ENCODE measurements around the gene EHD3. TPM values are rescaled to one million over a fixed set of nuclear protein-coding genes. Genes with fewer than 3 reads are reported as not detected.

Gene EHD3
- total and polyA plus RNA-seq, 2 of the 4 experiments (the other 2 are of a cell fraction), result 29.1 to 39.8 TPM

GRCh38 chr2:31296641-31297287, 62.8 kb downstream of the EHD3 start:
- Histone ChIP-seq H3K36me3 (ENCODE audit: control insufficient read depth, insufficient read depth, low read length) (no peaks in the 10 kb centered on the region), H2BK5ac (ENCODE audit: low read depth, low read length, poor library complexity, severe bottlenecking) (no peak overlapping the region), H4K91ac (ENCODE audit: insufficient read depth, low read depth, low read length) (0 out of 2 replicates have a peak overlapping the region, but pooled peaks have one; percentile 4), H2AK5ac (ENCODE audit: low read depth, low read length) (0 out of 2 replicates have a peak overlapping the region, but pooled peaks have one; percentile 0), H3K14ac (replicated peaks; ENCODE audit: low read depth, low read length) (0 out of 2 replicates have a peak overlapping the region, but pooled peaks have one; percentile 27), H3K4me2 (ENCODE audit: low read depth, low read length) (peak overlapping the region; percentile 33; the same call in 1 of the 2 replicates), H3K9me3 (ENCODE audit: control insufficient read depth, insufficient read depth, low read length) (no peaks in the 10 kb centered on the region), H4K8ac (ENCODE audit: low read depth in 2 of 2, low read length in 2 of 2) (peak overlapping the region in 1 of 2 experiments; percentile 1; a peak in 1 of 4 replicates), H3K9ac (ENCODE audit: low read depth, low read length) (no peak overlapping the region), H3K4ac (ENCODE audit: low read depth, low read length) (peak overlapping the region; percentile 5; the same call in 1 of the 2 replicates), H3K4me3 (ENCODE audit: insufficient read depth, low read depth, low read length) (no peak overlapping the region), H2BK120ac (ENCODE audit: low read depth, low read length) (peak overlapping the region; percentile 9), H3K27ac (ENCODE audit: insufficient read depth, low read length) (no peak overlapping the region), H3K4me1 (ENCODE audit: control insufficient read depth, insufficient read depth, low read length) (peaks cover 18% of the 10 kb centered on the region), H3K79me1 (ENCODE audit: low read depth in 1 of 2, low read length in 2 of 2) (no peaks in the 10 kb centered on the region), H3K27me3 (ENCODE audit: control insufficient read depth, insufficient read depth, low read length) (no peaks in the 10 kb centered on the region), H2AFZ (replicated peaks; ENCODE audit: low read length, poor library complexity) (peak overlapping the region; percentile 12), H2AK9ac (replicated peaks; ENCODE audit: low read depth, low read length, poor library complexity) (no peak overlapping the region), H3K56ac (ENCODE audit: extremely low read depth, insufficient read depth, low read length) (no peak overlapping the region), H3K23ac (ENCODE audit: low read depth, low read length) (peak overlapping the region; percentile 1; the same call in 1 of the 2 replicates), H4K20me1 (ENCODE audit: insufficient read depth, low read length) (no peaks in the 10 kb centered on the region), H3K18ac (ENCODE audit: low read depth, low read length) (peak overlapping the region; percentile 1; the same call in 1 of the 2 replicates), H2BK15ac (ENCODE audit: low read depth, low read length) (no peak overlapping the region), H3K9me1 (ENCODE audit: insufficient read depth, low read length) (0 out of 2 replicates have a peak, but pooled peaks cover 2% of the 10 kb centered on the region), H2BK20ac (ENCODE audit: low read depth, low read length) (peak overlapping the region; percentile 32; the same call in 1 of the 2 replicates), H4K5ac (ENCODE audit: low read depth, low read length) (no peak overlapping the region)
- dilution Hi-C loops (cut with HindIII; ENCODE audit: low sequenced_read_pairs, unreplicated experiment), result no loop called here
- in situ Hi-C loops (cut with MboI; ENCODE audit: low sequenced_read_pairs), result no loop called here
- BruUV-seq (replicated peaks), result no TSS peak
- ATAC-seq (ENCODE audit: low read depth), result peak; percentile 41
- 40% methylated on average over 2 of the region's 8 CpGs; no CpG with 5 or more reads in 1 of the 2 experiments for WGBS, 2 experiments (ENCODE audit: extremely low coverage in 2 of 2, insufficient read length in 1 of 2)
- peak; percentile 48 for DNase-seq
- TF ChIP-seq RCOR1 (IDR thresholded peaks at IDR 0.05; ENCODE audit: insufficient replicate concordance, low read length), result no peak
- no peak for TF ChIP-seq POLR2A (IDR thresholded peaks at IDR 0.05; ENCODE audit: low read depth, low read length)
- no peak for TF ChIP-seq NFE2L2 (IDR thresholded peaks at IDR 0.05; ENCODE audit: low read depth, low read length)
- no peak for TF ChIP-seq RFX5 (IDR thresholded peaks at IDR 0.05; ENCODE audit: low read depth, low read length)
- TF ChIP-seq RAD21 (IDR thresholded peaks at IDR 0.05; ENCODE audit: low read length), result no peak
- no peak for TF ChIP-seq SMC3 (IDR thresholded peaks at IDR 0.05; ENCODE audit: low read depth, low read length)
- no peak for TF ChIP-seq FOS (IDR thresholded peaks at IDR 0.05; ENCODE audit: low read depth, low read length)
- no peak for TF ChIP-seq MAZ (IDR thresholded peaks at IDR 0.05; ENCODE audit: borderline replicate concordance, low read depth, low read length)
- intact Hi-C loops (cut with micrococcal nuclease), result no loop called here
- ChIA-PET CTCF (interaction anchor here (0.5 to 1.0 kb wide), 5 partner anchors 13 to 904 kb away, joined by 3 read pairs; partner anchors contain the start of gene EHD3), POLR2A (ENCODE audit: unreplicated experiment) (interaction anchor here (1.1 kb wide), 1 partner anchor 9 kb away, joined by 3 read pairs; no protein-coding TSS in a partner anchor)
